Trophoblast cell (in vitro differentiated cells and primary cell): ENCODE data around the gene ATP5MK.

ENCODE experiments used
- DNase-seq, 2 donors: peaks; one replicate each; pipeline ENCODE4 v3.0.0-alpha.2; 2016
- H2AFZ ChIP-seq: 2 replicates; pipeline ENCODE4 v1.6.1; 2013; ENCODE audit warnings: low read length, moderate library complexity, mild to moderate bottlenecking; ENCODE audit not compliant: insufficient read depth, poor library complexity
- H2AK5ac ChIP-seq: 2 replicates; pipeline ENCODE4 v1.6.1; 2013; ENCODE audit warnings: mild to moderate bottlenecking, low read length
- H2BK120ac ChIP-seq: 2 replicates; pipeline ENCODE4 v1.6.1; 2013; ENCODE audit warnings: low read length, mild to moderate bottlenecking, moderate library complexity; ENCODE audit not compliant: insufficient read depth, poor library complexity
- H2BK12ac ChIP-seq: 2 replicates; pipeline ENCODE4 v1.6.1; 2013; ENCODE audit warnings: mild to moderate bottlenecking, low read length, moderate library complexity
- H2BK5ac ChIP-seq: 2 replicates; pipeline ENCODE4 v1.6.1; 2013; ENCODE audit warnings: low read length, low read depth, moderate library complexity, mild to moderate bottlenecking; ENCODE audit not compliant: poor library complexity
- H3K14ac ChIP-seq: 2 replicates; pipeline ENCODE4 v1.6.1; 2013; ENCODE audit warnings: mild to moderate bottlenecking, low read length
- H3K18ac ChIP-seq: 2 replicates; pipeline ENCODE4 v1.6.1; 2013; ENCODE audit warnings: mild to moderate bottlenecking, low read length
- H3K23ac ChIP-seq: 2 replicates; pipeline ENCODE4 v1.6.1; 2013; ENCODE audit warnings: low read length
- H3K27ac ChIP-seq: 2 replicates; pipeline ENCODE4 v1.5.1; 2013; ENCODE audit warnings: low read depth, mild to moderate bottlenecking, inconsistent platforms, low read length, moderate library complexity
- H3K27me3 ChIP-seq: 2 replicates; pipeline ENCODE4 v1.6.1; 2013; ENCODE audit warnings: inconsistent platforms, mild to moderate bottlenecking, low read length, moderate library complexity; ENCODE audit not compliant: insufficient read depth
- H3K36me3 ChIP-seq, 2 experiments: 1 replicate in 1 of 2; 2 replicates in 1 of 2; pipeline ENCODE4 v1.6.1; 2013; ENCODE audit warnings: low read length in 2 of 2, mild to moderate bottlenecking in 2 of 2, moderate library complexity in 1 of 2; ENCODE audit not compliant: insufficient read depth in 2 of 2, control insufficient read depth in 1 of 2
- H3K4ac ChIP-seq: 2 replicates; pipeline ENCODE4 v1.6.1; 2013; ENCODE audit warnings: low read depth, mild to moderate bottlenecking, low read length, moderate library complexity
- H3K4me1 ChIP-seq, 2 experiments: 1 replicate in 1 of 2; 2 replicates in 1 of 2; pipeline ENCODE4 v1.6.1; 2013; ENCODE audit warnings: low read length in 2 of 2, mild to moderate bottlenecking in 2 of 2, moderate library complexity in 1 of 2; ENCODE audit not compliant: insufficient read depth in 2 of 2, control insufficient read depth in 1 of 2
- H3K4me2 ChIP-seq: 2 replicates; pipeline ENCODE4 v1.6.1; 2013; ENCODE audit warnings: inconsistent platforms, mild to moderate bottlenecking, low read length, moderate library complexity
- H3K4me3 ChIP-seq: 2 replicates; pipeline ENCODE4 v1.5.1; 2013; ENCODE audit warnings: mild to moderate bottlenecking, low read depth, low read length, inconsistent platforms
- H3K79me1 ChIP-seq: one replicate; pipeline ENCODE4 v1.6.1; 2013; ENCODE audit warnings: low read length
- H3K79me2 ChIP-seq: 2 replicates; pipeline ENCODE4 v1.6.1; 2013; ENCODE audit warnings: low read length, mild to moderate bottlenecking; ENCODE audit not compliant: control insufficient read depth, insufficient read depth, poor library complexity
- H3K9ac ChIP-seq: 2 replicates; pipeline ENCODE4 v1.6.1; 2013; ENCODE audit warnings: mild to moderate bottlenecking, low read length
- H3K9me3 ChIP-seq: 2 replicates; pipeline ENCODE4 v1.6.1; 2013; ENCODE audit warnings: low read depth, mild to moderate bottlenecking, control low read depth, inconsistent platforms, low read length; ENCODE audit not compliant: insufficient read depth
- H4K12ac ChIP-seq: 2 replicates; pipeline ENCODE4 v1.6.1; 2013; ENCODE audit warnings: low read depth, mild to moderate bottlenecking, low read length, moderate library complexity
- H4K8ac ChIP-seq: 2 replicates; pipeline ENCODE4 v1.6.1; 2013; ENCODE audit warnings: low read depth, mild to moderate bottlenecking, low read length, moderate library complexity
- H4K91ac ChIP-seq: one replicate; pipeline ENCODE4 v1.6.1; 2013; ENCODE audit warnings: low read depth, mild to moderate bottlenecking, low read length, moderate library complexity
- WGBS: extraction: QIAGEN DNeasy Blood & Tissue Kit; methylation state at CpG from one replicate; pipeline ENCODE4 v1.1.7; 2013; ENCODE audit warnings: missing lambda C conversion rate; ENCODE audit not compliant: insufficient read length, insufficient coverage; ENCODE audit errors: extremely low coverage; 5-methylcytosine and 5-hydroxymethylcytosine counted together

The ATP5MK gene

GRCh38 chr10:103394180-103394579 is 2.1 kb downstream of the ATP5MK start:
- peaks cover 7% of the 10 kb centered on the region for H3K79me1 ChIP-seq
- H3K27ac ChIP-seq, result no peak overlapping the region
- no peak overlapping the region for H4K8ac ChIP-seq
- no peak for DNase-seq
- H2BK5ac ChIP-seq, result no peak overlapping the region
- H3K14ac ChIP-seq, result no peak overlapping the region
- no peaks in the 10 kb centered on the region for H3K9me3 ChIP-seq
- no peak overlapping the region for H3K9ac ChIP-seq
- no peak overlapping the region for H3K4ac ChIP-seq
- H2AFZ ChIP-seq, result no peak overlapping the region
- H2BK120ac ChIP-seq, result no peak overlapping the region
- no CpG with 5 or more reads among the region's 14 CpGs for WGBS
- H3K18ac ChIP-seq, result no peak overlapping the region
- H3K4me1 ChIP-seq, result peaks cover 3 to 12% of the 10 kb centered on the region in 2 experiments
- peaks cover 18% of the 10 kb centered on the region for H3K79me2 ChIP-seq
- H4K91ac ChIP-seq, result no peak overlapping the region
- no peak overlapping the region for H2AK5ac ChIP-seq
- no peak overlapping the region for H3K4me2 ChIP-seq
- H4K12ac ChIP-seq, result no peak overlapping the region
- H3K36me3 ChIP-seq, result peaks cover 21 to 28% of the 10 kb centered on the region in 2 experiments
- no peaks in the 10 kb centered on the region for H3K27me3 ChIP-seq
- H3K4me3 ChIP-seq, result no peak overlapping the region
- no peak overlapping the region for H3K23ac ChIP-seq
- no peak overlapping the region for H2BK12ac ChIP-seq

- Histone ChIP-seq H2BK120ac (no peak overlapping the region), H3K4ac (no peak overlapping the region), H3K14ac (no peak overlapping the region), H3K79me1 (no peaks in the 10 kb centered on the region), H3K4me1 (no peaks in the 10 kb centered on the region), H2AK5ac (no peak overlapping the region), H2BK12ac (no peak overlapping the region), H3K4me3 (no peak overlapping the region), H2BK5ac (no peak overlapping the region), H3K27ac (no peak overlapping the region), H2AFZ (no peak overlapping the region), H3K18ac (no peak overlapping the region), H3K9ac (no peak overlapping the region), H4K12ac (no peak overlapping the region), H3K79me2 (no peaks in the 10 kb centered on the region), H3K9me3 (no peaks in the 10 kb centered on the region), H4K91ac (no peak overlapping the region), H3K4me2 (no peak overlapping the region), H3K36me3 (peaks cover 5 to 7% of the 10 kb centered on the region in 2 experiments), H3K27me3 (no peaks in the 10 kb centered on the region), H3K23ac (no peak overlapping the region), H4K8ac (no peak overlapping the region)
- no CpG with 5 or more reads among the region's 5 CpGs for WGBS
- DNase-seq, result no peak
These were observed 13.5 kb downstream of the ATP5MK start for GRCh38 chr10:103382769-103383168.

GRCh38 chr10:103374263-103374662 is 22.0 kb downstream of the ATP5MK start:
- Histone ChIP-seq H2BK12ac (no peak overlapping the region), H3K9ac (no peak overlapping the region), H3K14ac (no peak overlapping the region), H3K9me3 (no peaks in the 10 kb centered on the region), H3K79me1 (no peaks in the 10 kb centered on the region), H3K18ac (no peak overlapping the region), H3K4me2 (no peak overlapping the region), H3K27me3 (no peaks in the 10 kb centered on the region), H3K4ac (no peak overlapping the region), H3K23ac (no peak overlapping the region), H2BK120ac (no peak overlapping the region), H3K27ac (no peak overlapping the region), H3K79me2 (no peaks in the 10 kb centered on the region), H4K91ac (no peak overlapping the region), H3K4me3 (no peak overlapping the region), H2AFZ (no peak overlapping the region), H3K4me1 (no peaks in the 10 kb centered on the region), H4K12ac (no peak overlapping the region), H2BK5ac (no peak overlapping the region), H2AK5ac (no peak overlapping the region), H4K8ac (no peak overlapping the region), H3K36me3 (peaks cover 3 to 6% of the 10 kb centered on the region in 2 experiments)
- WGBS, result no CpG with 5 or more reads among the region's 5 CpGs
- DNase-seq, result no peak

- no peak overlapping the region for H4K12ac ChIP-seq
- no peak for DNase-seq
- WGBS, result no CpG with 5 or more reads among the region's 3 CpGs
- H2AK5ac ChIP-seq, result no peak overlapping the region
- no peak overlapping the region for H3K23ac ChIP-seq
- H3K4ac ChIP-seq, result no peak overlapping the region
- no peak overlapping the region for H3K4me3 ChIP-seq
- H3K27ac ChIP-seq, result no peak overlapping the region
- H4K91ac ChIP-seq, result no peak overlapping the region
- no peak overlapping the region for H3K14ac ChIP-seq
- H3K4me1 ChIP-seq, result no peaks in the 10 kb centered on the region
- no peak overlapping the region for H2BK5ac ChIP-seq
- H3K4me2 ChIP-seq, result no peak overlapping the region
- no peak overlapping the region for H2BK12ac ChIP-seq
- peaks cover 3 to 6% of the 10 kb centered on the region in 2 experiments for H3K36me3 ChIP-seq
- no peaks in the 10 kb centered on the region for H3K79me1 ChIP-seq
- H3K18ac ChIP-seq, result no peak overlapping the region
- H3K79me2 ChIP-seq, result no peaks in the 10 kb centered on the region
- H3K9me3 ChIP-seq, result no peaks in the 10 kb centered on the region
- H3K27me3 ChIP-seq, result no peaks in the 10 kb centered on the region
- H3K9ac ChIP-seq, result no peak overlapping the region
- H2AFZ ChIP-seq, result no peak overlapping the region
- H2BK120ac ChIP-seq, result no peak overlapping the region
- H4K8ac ChIP-seq, result no peak overlapping the region
These were observed 22.7 kb downstream of the ATP5MK start for GRCh38 chr10:103373544-103373943.
